Upper lobe of left lung (tissue), 6 donors: ENCODE measurements around the gene ABCD3. TPM values are rescaled to one million over a fixed set of nuclear protein-coding genes. Genes with fewer than 3 reads are reported as not detected.

Experiments
- ATAC-seq, 2 donors: fragments of 200-7000 bp; cut with Tn5 transposase; one replicate each; pipeline ENCODE4 v1.9.1; 2022; ENCODE audit warnings: mild to moderate bottlenecking in 2 of 2, moderate library complexity in 2 of 2; ENCODE audit not compliant: low FRiP score in 2 of 2
- DNase-seq, 2 donors: peaks; one replicate each; pipeline ENCODE4 v3.0.0-alpha.2; 2019 to 2020
- H3K27ac ChIP-seq, 4 donors: fragments of 200-600 bp; sonication (generic); one replicate each; pipeline ENCODE4 v1.5.1; 2016 to 2019
- H3K27me3 ChIP-seq, 4 donors: fragments of 200-600 bp; sonication (generic); one replicate each; pipeline ENCODE4 v1.5.1; 2017 to 2019
- H3K36me3 ChIP-seq, 4 donors: fragments of 200-600 bp; sonication (generic); one replicate each; pipeline ENCODE4 v1.5.1; 2016 to 2019
- H3K4me1 ChIP-seq, 4 donors: fragments of 200-600 bp; sonication (generic); one replicate each; pipeline ENCODE4 v1.5.1; 2018 to 2019
- H3K4me3 ChIP-seq, 4 donors: fragments of 200-600 bp; sonication (generic); one replicate each; pipeline ENCODE4 v1.5.1; 2017 to 2019; ENCODE audit warnings: mild to moderate bottlenecking in 2 of 4, moderate library complexity in 1 of 4
- H3K9me3 ChIP-seq, 4 donors: fragments of 200-600 bp; sonication (generic); one replicate each; pipeline ENCODE4 v1.5.1; 2018 to 2019
- EP300 ChIP-seq, 4 donors: sonication (generic); formaldehyde crosslinking; IDR thresholded peaks; one replicate each; pipeline ENCODE4 v1.5.1; 2017; ENCODE audit warnings: antibody characterized with exemption in 4 of 4, control low read depth in 2 of 4
- POLR2A ChIP-seq, 4 donors: fragments of 450-650 bp; IDR thresholded peaks; one replicate each; pipeline ENCODE4 v1.5.1; 2016 to 2017; ENCODE audit warnings: antibody characterized with exemption in 4 of 4, mild to moderate bottlenecking in 2 of 4
- POLR2AphosphoS5 ChIP-seq, 2 donors: sonication (generic); formaldehyde crosslinking; IDR thresholded peaks; one replicate each; pipeline ENCODE4 v1.5.1; 2017; ENCODE audit warnings: antibody characterized with exemption in 2 of 2
- WGBS, 2 donors: methylation state at CpG; one replicate each; pipeline ENCODE4 v1.1.5; 2017 to 2018; 5-methylcytosine and 5-hydroxymethylcytosine counted together
- total RNA-seq, 6 donors: library from RNA; depleted of rRNA in 4 of 6; stranded (reverse); fragments of >200 nt in 4 of 6; gene quantifications; one replicate each; pipeline versions ENCODE4 v1.1.0 to v1.2.1, GENCODE V29; 2016 to 2021
- TF ChIP-seq, protein P1 (sequence below), 6 experiments: fragments of 450-650 bp in 4 of 6; fragments of 200-600 bp in 2 of 6; sonication (generic) in 2 of 6; IDR thresholded peaks; one replicate each; pipeline ENCODE4 v1.5.1; 2016 to 2019; ENCODE audit warnings: antibody characterized with exemption in 6 of 6
- donor health status: DM: no; HTN: no; CAD: no; lungs with moderate emphysema.
- donor health status: DM: no; HTN: yes; CAD: no; lungs with severe emphysema.

Gene ABCD3
- total RNA-seq, 6 donors from 2014 or later: 14.2 to 54.8 (median 38.1) TPM

DNA sequence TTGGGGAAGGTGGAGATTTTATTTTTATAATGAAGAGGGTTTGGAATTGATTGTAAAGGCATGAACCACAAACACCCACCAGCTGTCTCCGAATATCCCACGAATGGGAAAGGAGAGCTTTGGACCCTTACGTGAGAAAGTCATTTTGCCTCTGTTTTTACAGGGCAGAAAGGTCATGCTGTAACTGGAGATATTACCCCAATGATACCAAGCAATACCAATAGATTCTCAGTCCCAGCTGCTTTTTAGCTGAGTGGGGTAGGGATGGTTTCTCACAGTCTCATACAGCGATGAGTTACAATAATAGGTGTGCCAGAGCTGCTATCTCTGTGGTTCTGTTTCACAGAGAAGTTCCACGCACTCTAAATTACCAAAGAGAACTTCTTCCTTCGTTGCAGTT lies 132.2 kb downstream of the ABCD3 start:
- no peak overlapping the region for H3K4me3 ChIP-seq

DNA sequence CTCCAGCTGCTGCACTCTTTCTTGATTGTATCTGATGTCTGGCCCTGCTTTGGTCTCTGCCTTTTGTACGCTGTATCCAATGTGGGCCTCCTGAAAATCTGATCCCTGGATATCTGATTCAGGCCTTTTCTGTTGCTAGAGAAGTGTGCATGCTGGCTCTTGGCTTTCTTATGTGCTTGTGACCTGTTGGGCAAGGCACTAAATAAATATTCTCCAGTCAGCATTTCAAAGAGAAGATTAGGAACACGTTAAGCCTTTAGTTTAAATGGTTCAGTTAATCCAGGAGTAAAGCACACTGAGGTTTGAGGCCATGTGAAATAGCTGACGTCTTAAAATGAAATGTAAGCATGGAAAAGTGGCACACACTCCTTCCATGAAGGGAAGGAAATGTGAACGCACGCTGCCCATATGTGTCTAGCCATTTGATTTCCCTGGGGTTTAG lies 132.6 kb downstream of the ABCD3 start:
- no peak for TF ChIP-seq POLR2AphosphoS5 (IDR thresholded peaks at IDR 0.05)
- TF ChIP-seq, protein P1, sequence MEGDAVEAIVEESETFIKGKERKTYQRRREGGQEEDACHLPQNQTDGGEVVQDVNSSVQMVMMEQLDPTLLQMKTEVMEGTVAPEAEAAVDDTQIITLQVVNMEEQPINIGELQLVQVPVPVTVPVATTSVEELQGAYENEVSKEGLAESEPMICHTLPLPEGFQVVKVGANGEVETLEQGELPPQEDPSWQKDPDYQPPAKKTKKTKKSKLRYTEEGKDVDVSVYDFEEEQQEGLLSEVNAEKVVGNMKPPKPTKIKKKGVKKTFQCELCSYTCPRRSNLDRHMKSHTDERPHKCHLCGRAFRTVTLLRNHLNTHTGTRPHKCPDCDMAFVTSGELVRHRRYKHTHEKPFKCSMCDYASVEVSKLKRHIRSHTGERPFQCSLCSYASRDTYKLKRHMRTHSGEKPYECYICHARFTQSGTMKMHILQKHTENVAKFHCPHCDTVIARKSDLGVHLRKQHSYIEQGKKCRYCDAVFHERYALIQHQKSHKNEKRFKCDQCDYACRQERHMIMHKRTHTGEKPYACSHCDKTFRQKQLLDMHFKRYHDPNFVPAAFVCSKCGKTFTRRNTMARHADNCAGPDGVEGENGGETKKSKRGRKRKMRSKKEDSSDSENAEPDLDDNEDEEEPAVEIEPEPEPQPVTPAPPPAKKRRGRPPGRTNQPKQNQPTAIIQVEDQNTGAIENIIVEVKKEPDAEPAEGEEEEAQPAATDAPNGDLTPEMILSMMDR (IDR thresholded peaks at IDR 0.05): no peak
- TF ChIP-seq POLR2A (IDR thresholded peaks at IDR 0.05): no peak
- TF ChIP-seq EP300 (IDR thresholded peaks at IDR 0.05): no peak
- Histone ChIP-seq H3K9me3 (no peaks in the 10 kb centered on the region), H3K27me3 (no peaks in the 10 kb centered on the region), H3K27ac (peak overlapping the region in 3 of 4 donors; percentile 40 to 65 (median 45)), H3K4me1 (peaks cover 0 to 13% (median 2%) of the 10 kb centered on the region in 4 donors), H3K36me3 (no peaks in the 10 kb centered on the region), H3K4me3 (no peak overlapping the region)
- ATAC-seq (no peak), DNase-seq (no peak)
- WGBS, 2 donors: 71 to 72% methylated on average over 5 of the region's 5 CpGs

More for the DNA sequence above, 132.2 kb downstream of the ABCD3 start:
- no peaks in the 10 kb centered on the region for H3K36me3 ChIP-seq
- H3K27me3 ChIP-seq: no peaks in the 10 kb centered on the region
- ATAC-seq: no peak
- H3K27ac ChIP-seq: peak overlapping the region in 3 of 4 donors; percentile 40 to 65 (median 45)
- 79 to 82% methylated on average over 6 of the region's 6 CpGs for WGBS, 2 donors
- TF ChIP-seq POLR2AphosphoS5 (IDR thresholded peaks at IDR 0.05) (no peak), POLR2A (IDR thresholded peaks at IDR 0.05) (no peak), EP300 (IDR thresholded peaks at IDR 0.05) (no peak)
- TF ChIP-seq, protein P1 (IDR thresholded peaks at IDR 0.05): no peak
- DNase-seq: no peak
- H3K9me3 ChIP-seq: no peaks in the 10 kb centered on the region
- peaks cover 0 to 13% (median 2%) of the 10 kb centered on the region in 4 donors for H3K4me1 ChIP-seq

DNA sequence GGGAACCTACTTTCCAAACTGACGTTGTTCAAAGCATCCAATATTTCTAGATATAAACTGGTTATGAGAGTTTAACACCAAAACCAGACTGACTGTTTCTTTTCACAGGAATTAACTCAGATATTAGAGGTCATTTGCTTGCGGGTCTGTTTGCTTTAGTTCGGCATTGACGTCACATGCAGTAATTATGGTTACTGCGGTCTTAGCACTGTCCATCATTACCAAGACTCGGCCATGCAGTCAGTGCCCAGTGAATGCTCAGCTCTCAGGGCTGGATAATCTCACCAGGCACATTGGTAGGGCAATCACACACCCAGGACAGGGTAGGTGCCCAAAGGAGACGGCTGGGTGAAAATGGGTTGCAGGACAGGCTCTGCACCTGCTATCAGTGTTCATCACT lies 133.3 kb downstream of the ABCD3 start:
- no peak for DNase-seq
- Histone ChIP-seq H3K4me1 (peaks cover 0 to 13% (median 2%) of the 10 kb centered on the region in 4 donors), H3K9me3 (no peaks in the 10 kb centered on the region), H3K36me3 (no peaks in the 10 kb centered on the region), H3K27ac (peak overlapping the region in 3 of 4 donors; percentile 5 to 65 (median 52)), H3K4me3 (no peak overlapping the region), H3K27me3 (no peaks in the 10 kb centered on the region)
- ATAC-seq: no peak
- TF ChIP-seq POLR2AphosphoS5 (IDR thresholded peaks at IDR 0.05) (no peak), EP300 (IDR thresholded peaks at IDR 0.05) (no peak), POLR2A (IDR thresholded peaks at IDR 0.05) (no peak)
- TF ChIP-seq, protein P1 (IDR thresholded peaks at IDR 0.05): no peak
- WGBS, 2 donors: 86 to 91% methylated on average over 7 of the region's 7 CpGs

DNA sequence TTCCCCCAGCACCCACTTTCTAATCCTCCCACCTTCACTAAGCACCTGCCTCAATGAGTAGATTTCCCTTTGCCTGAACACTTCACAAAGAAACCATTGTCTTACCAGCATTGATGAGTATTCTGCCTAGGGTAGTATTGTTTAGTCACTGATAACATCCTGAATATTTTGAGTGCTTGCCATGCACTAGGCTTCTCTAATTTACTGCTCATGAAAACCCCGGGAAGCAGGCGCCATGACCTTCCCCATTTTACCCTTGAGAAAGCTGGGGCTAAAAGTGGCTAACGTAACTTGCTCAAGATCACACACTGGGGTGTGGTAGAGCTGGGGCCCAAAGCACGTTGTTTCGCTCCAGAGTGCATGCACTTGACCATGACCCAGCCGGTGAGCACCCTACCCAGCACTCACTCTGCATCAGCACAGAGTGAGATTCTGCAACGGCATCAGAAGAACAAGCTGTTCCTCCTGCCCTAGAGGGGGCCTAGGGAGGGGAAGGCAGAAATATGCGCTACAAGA lies 133.9 kb downstream of the ABCD3 start:
- WGBS, 2 donors: 58 to 64% methylated on average over 8 of the region's 8 CpGs
- H3K36me3 ChIP-seq: no peaks in the 10 kb centered on the region
- no peaks in the 10 kb centered on the region for H3K27me3 ChIP-seq
- peak; percentile 65 to 90 for ATAC-seq
- DNase-seq: peak in 1 of 2 donors; percentile 90
- peaks cover 0 to 13% (median 2%) of the 10 kb centered on the region in 4 donors for H3K4me1 ChIP-seq
- H3K9me3 ChIP-seq: no peaks in the 10 kb centered on the region
- peak overlapping the region; percentile 5 to 67 (median 56) for H3K27ac ChIP-seq
- TF ChIP-seq EP300 (IDR thresholded peaks at IDR 0.05) (peak in 3 of 4 donors; percentile 62 to 98 (median 74)), POLR2A (IDR thresholded peaks at IDR 0.05) (peak in 1 of 4 donors; percentile 32), POLR2AphosphoS5 (IDR thresholded peaks at IDR 0.05) (peak; percentile 57 to 79)
- TF ChIP-seq, protein P1 (IDR thresholded peaks at IDR 0.05): no peak
- no peak overlapping the region for H3K4me3 ChIP-seq

DNA sequence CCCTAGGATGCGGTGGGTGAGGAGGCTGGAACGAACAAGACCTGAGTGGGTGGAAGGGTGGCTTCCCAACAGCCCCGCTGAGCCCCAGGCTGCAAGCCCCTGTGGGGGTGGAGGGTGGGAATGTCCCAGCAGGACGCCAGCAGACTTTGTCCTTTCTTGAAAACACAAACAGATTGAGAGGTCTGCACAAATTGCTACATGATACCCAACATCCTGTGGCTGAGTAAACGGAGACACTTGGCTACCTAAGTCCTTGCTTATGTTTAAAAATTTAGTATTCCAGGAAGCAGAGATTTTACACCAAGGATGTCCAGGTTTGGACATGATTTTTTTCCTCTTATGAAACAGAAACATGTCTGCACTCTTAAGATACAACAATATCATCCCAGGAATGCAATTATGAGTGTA lies 135.1 kb downstream of the ABCD3 start:
- TF ChIP-seq POLR2AphosphoS5 (IDR thresholded peaks at IDR 0.05) (no peak), POLR2A (IDR thresholded peaks at IDR 0.05) (no peak), EP300 (IDR thresholded peaks at IDR 0.05) (no peak)
- Histone ChIP-seq H3K4me1 (peaks cover 0 to 13% (median 2%) of the 10 kb centered on the region in 4 donors), H3K27me3 (no peaks in the 10 kb centered on the region), H3K27ac (peak overlapping the region in 2 of 4 donors; percentile 35 to 67), H3K9me3 (no peaks in the 10 kb centered on the region), H3K36me3 (no peaks in the 10 kb centered on the region), H3K4me3 (no peak overlapping the region)
- DNase-seq: no peak
- ATAC-seq: no peak
- whole genome bisulfite sequencing, 2 donors: 30 to 47% methylated on average over 5 of the region's 5 CpGs
